CD4-positive, alpha-beta T cell (primary cell): Measurements from ENCODE around the gene RASAL2. TPM values are rescaled to one million over a fixed set of nuclear protein-coding genes. Genes with fewer than 3 reads are reported as not detected.

ENCODE experiments used
- ATAC-seq: fragments of 200-7000 bp; cut with Tn5 transposase; one replicate; pipeline ENCODE4 v1.10.0; 2022; ENCODE audit warnings: mild to moderate bottlenecking; ENCODE audit not compliant: poor library complexity
- CTCF ChIA-PET: fragments of 350-600 bp; sonication (Branson Sonifier 250); formaldehyde crosslinking; loops from one replicate; lab custom pipeline; 2021; ENCODE audit warnings: antibody characterized with exemption, inconsistent platforms; lab: Charles Lee
- POLR2A ChIA-PET: fragments of 350-600 bp; sonication (Branson Sonifier 250); formaldehyde crosslinking; loops from one replicate; lab custom pipeline; 2021; ENCODE audit warnings: antibody characterized with exemption, inconsistent platforms; lab: Charles Lee
- DNase-seq, 14 experiments: peaks; one replicate each; pipeline ENCODE4 v3.0.0-alpha.2; 2013 to 2020; ENCODE audit warnings: mixed read lengths in 2 of 14
- H3K27ac ChIP-seq, 2 donors: one replicate each; pipeline versions ENCODE4 v1.5.1 to v1.7.0; 2013; ENCODE audit warnings: low read length in 2 of 2, low read depth in 1 of 2, mild to moderate bottlenecking in 1 of 2
- H3K27me3 ChIP-seq, 2 experiments: 1 replicate in 1 of 2; 2 replicates in 1 of 2; pipeline versions ENCODE4 v1.6.1 to v1.7.0; 2013; ENCODE audit warnings: low read length in 2 of 2, control low read depth in 1 of 2, mild to moderate bottlenecking in 1 of 2, moderate library complexity in 1 of 2; ENCODE audit not compliant: insufficient read depth in 2 of 2, control insufficient read depth in 1 of 2
- H3K36me3 ChIP-seq: one replicate; pipeline ENCODE4 v1.6.1; 2013; ENCODE audit warnings: low read length, control low read depth; ENCODE audit not compliant: insufficient read depth
- H3K4me1 ChIP-seq: one replicate; pipeline ENCODE4 v1.6.1; 2013; ENCODE audit warnings: low read length, control low read depth; ENCODE audit not compliant: insufficient read depth
- H3K4me3 ChIP-seq: one replicate; pipeline ENCODE4 v1.5.1; 2013; ENCODE audit warnings: mild to moderate bottlenecking, low read length, moderate library complexity
- H3K9me3 ChIP-seq, 2 experiments: 1 replicate in 1 of 2; 2 replicates in 1 of 2; pipeline versions ENCODE4 v1.6.1 to v1.7.0; 2013; ENCODE audit warnings: low read length in 2 of 2, mild to moderate bottlenecking in 2 of 2, control low read depth in 1 of 2, moderate library complexity in 1 of 2; ENCODE audit not compliant: control insufficient read depth in 1 of 2, insufficient read depth in 1 of 2
- H3K27ac Mint-ChIP-seq: one replicate; pipeline ENCODE4 v1.8.0; 2020; ENCODE audit warnings: mixed read lengths
- H3K27me3 Mint-ChIP-seq: one replicate; pipeline ENCODE4 v1.8.0; 2021; ENCODE audit warnings: mixed read lengths
- H3K36me3 Mint-ChIP-seq: one replicate; pipeline ENCODE4 v1.8.0; 2021; ENCODE audit warnings: low read depth, mixed read lengths
- H3K4me1 Mint-ChIP-seq: one replicate; pipeline ENCODE4 v1.8.0; 2021; ENCODE audit warnings: low read depth, mixed read lengths
- H3K4me3 Mint-ChIP-seq: one replicate; pipeline ENCODE4 v1.8.0; 2020; ENCODE audit warnings: mild to moderate bottlenecking, mixed read lengths
- H3K9me3 Mint-ChIP-seq: one replicate; pipeline ENCODE4 v1.8.0; 2020; ENCODE audit warnings: mixed read lengths
- intact Hi-C, 2 experiments: fragments of 100-400 bp; cut with DNase I in 1 of 2; cut with micrococcal nuclease in 1 of 2; formaldehyde crosslinking; loops; one replicate each; pipeline versions ENCODE4 v1.15.1 to v1.9.0; 2023 to 2025; cut with DNase I, micrococcal nuclease
- total RNA-seq, 174 experiments: library from RNA in 2 of 174; stranded (reverse) in 2 of 174; gene quantifications; one replicate each; pipeline ENCODE4 v1.2.3 and lab custom pipeline; 2021 to 2026
- TF ChIP-seq, protein P1 (sequence below): fragments of 200-600 bp; IDR thresholded peaks from one replicate; pipeline ENCODE4 v1.8.0; 2022; ENCODE audit warnings: antibody characterized with exemption, mild to moderate bottlenecking

Gene RASAL2
- total RNA-seq, 2 experiments from 2014 or later = 0.03 TPM; not detected in 1

DNA sequence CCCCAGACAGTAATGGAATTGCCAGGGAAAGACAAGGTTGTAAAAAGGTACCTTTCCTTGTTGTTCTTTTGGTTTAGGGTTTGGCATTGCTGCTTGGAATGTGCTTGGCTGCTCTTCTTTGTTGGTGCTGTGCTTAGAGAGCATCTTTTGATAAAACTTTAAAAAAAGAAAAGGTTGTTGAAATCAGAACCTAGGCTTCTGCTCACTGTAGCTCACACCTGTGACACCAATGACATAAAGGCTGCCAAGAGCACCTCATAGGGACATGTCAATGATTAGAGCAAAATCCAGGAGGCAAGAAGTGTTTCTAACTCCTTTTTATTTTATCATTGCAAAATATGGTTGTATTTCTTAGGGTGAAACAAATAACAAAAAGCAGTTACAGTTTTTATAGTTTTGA is 373.9 kb downstream of the RASAL2 start:
- intact Hi-C loops = no loop called here

DNA sequence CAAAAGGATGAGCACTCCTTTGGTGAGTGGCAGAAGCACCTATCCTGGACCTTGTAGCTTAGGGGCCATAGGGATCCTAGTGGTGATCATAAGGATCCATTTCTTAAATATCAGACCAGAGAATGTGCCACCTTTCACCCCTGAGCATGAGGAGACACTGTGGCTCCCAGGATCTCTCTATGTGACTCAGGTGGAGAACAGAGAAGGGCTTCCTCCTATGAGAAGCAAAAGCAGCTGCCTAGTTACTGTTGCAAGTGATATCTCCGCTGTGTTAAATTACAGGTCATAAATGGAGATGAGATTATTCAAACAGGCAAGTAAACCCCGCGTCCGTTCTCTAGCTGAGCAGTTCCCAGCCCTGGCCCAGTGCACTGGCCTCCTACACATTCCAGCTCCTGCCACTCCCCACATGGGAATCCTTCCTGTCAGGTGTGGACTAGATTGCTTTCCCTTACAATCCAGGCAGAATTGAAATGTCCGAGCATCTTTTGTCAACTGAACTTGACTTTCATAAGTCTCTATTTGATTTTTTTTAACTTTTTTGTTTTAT is 376.6 kb downstream of the RASAL2 start:
- no peaks in the 10 kb centered on the region for H3K4me1 ChIP-seq
- H3K4me3 ChIP-seq = no peak overlapping the region
- TF ChIP-seq, protein P1, sequence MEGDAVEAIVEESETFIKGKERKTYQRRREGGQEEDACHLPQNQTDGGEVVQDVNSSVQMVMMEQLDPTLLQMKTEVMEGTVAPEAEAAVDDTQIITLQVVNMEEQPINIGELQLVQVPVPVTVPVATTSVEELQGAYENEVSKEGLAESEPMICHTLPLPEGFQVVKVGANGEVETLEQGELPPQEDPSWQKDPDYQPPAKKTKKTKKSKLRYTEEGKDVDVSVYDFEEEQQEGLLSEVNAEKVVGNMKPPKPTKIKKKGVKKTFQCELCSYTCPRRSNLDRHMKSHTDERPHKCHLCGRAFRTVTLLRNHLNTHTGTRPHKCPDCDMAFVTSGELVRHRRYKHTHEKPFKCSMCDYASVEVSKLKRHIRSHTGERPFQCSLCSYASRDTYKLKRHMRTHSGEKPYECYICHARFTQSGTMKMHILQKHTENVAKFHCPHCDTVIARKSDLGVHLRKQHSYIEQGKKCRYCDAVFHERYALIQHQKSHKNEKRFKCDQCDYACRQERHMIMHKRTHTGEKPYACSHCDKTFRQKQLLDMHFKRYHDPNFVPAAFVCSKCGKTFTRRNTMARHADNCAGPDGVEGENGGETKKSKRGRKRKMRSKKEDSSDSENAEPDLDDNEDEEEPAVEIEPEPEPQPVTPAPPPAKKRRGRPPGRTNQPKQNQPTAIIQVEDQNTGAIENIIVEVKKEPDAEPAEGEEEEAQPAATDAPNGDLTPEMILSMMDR = no peak
- ATAC-seq (no peak), DNase-seq (no peak)
- Mint-ChIP-seq H3K27ac (no peak overlapping the region), H3K4me1 (no peaks in the 10 kb centered on the region), H3K4me3 (no peak overlapping the region), H3K9me3 (no peaks in the 10 kb centered on the region), H3K27me3 (peaks cover 41% of the 10 kb centered on the region), H3K36me3 (no peaks in the 10 kb centered on the region)
- CTCF ChIA-PET = no interaction called here
- H3K27me3 ChIP-seq = peaks cover 0 to 3% of the 10 kb centered on the region in 2 experiments
- H3K36me3 ChIP-seq = no peaks in the 10 kb centered on the region
- POLR2A ChIA-PET = no interaction called here
- intact Hi-C loops = no loop called here
- no peak overlapping the region for H3K27ac ChIP-seq
- H3K9me3 ChIP-seq = no peaks in the 10 kb centered on the region

More for the DNA sequence above, 373.9 kb downstream of the RASAL2 start:
- H3K4me1 ChIP-seq = no peaks in the 10 kb centered on the region
- ChIA-PET CTCF (no interaction called here), POLR2A (no interaction called here)
- no peak overlapping the region for H3K27ac ChIP-seq
- peaks cover 0 to 4% of the 10 kb centered on the region in 2 experiments for H3K27me3 ChIP-seq
- H3K4me3 Mint-ChIP-seq = no peak overlapping the region
- H3K36me3 Mint-ChIP-seq = no peaks in the 10 kb centered on the region
- no peak overlapping the region for H3K27ac Mint-ChIP-seq
- no peaks in the 10 kb centered on the region for H3K36me3 ChIP-seq
- TF ChIP-seq, protein P1 = no peak
- H3K9me3 Mint-ChIP-seq = no peaks in the 10 kb centered on the region
- no peaks in the 10 kb centered on the region for H3K4me1 Mint-ChIP-seq
- no peak overlapping the region for H3K4me3 ChIP-seq
- H3K27me3 Mint-ChIP-seq = peaks cover 17% of the 10 kb centered on the region
- DNase-seq = no peak
- no peak for ATAC-seq
- H3K9me3 ChIP-seq = no peaks in the 10 kb centered on the region

DNA sequence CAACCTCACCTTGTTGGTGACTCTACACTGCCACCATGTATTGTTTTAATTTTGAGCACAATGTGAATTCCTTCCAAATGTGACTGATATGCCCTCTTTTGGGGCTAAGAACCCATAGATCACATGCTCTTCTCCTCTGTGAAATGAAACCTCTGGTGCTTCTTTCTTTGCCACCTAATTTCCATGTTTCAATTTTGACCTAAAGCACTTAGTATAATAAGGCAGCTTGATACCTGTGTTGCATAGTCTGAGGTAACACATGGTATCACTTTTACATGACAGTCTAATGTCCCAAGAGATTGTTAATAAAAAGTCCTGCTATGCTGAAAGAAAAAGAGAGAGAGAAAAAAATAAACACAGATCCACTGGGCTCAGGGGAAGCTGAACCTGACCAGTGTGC is 378.6 kb downstream of the RASAL2 start:
- Histone ChIP-seq H3K4me1 (no peaks in the 10 kb centered on the region), H3K9me3 (no peaks in the 10 kb centered on the region), H3K27me3 (peaks cover 3% of the 10 kb centered on the region in 2 experiments), H3K27ac (no peak overlapping the region), H3K36me3 (no peaks in the 10 kb centered on the region), H3K4me3 (no peak overlapping the region)
- no peaks in the 10 kb centered on the region for H3K4me1 Mint-ChIP-seq
- ATAC-seq (no peak), DNase-seq (no peak)
- ChIA-PET CTCF (no interaction called here), POLR2A (no interaction called here)
- intact Hi-C loops = no loop called here
- no peaks in the 10 kb centered on the region for H3K36me3 Mint-ChIP-seq
- H3K27ac Mint-ChIP-seq = no peak overlapping the region
- H3K9me3 Mint-ChIP-seq = no peaks in the 10 kb centered on the region
- TF ChIP-seq, protein P1 = no peak
- H3K4me3 Mint-ChIP-seq = no peak overlapping the region
- peaks cover 53% of the 10 kb centered on the region for H3K27me3 Mint-ChIP-seq
